Psoas muscle (tissue), 8 donors: ENCODE measurements around the gene MAN1A1. TPM values are rescaled to one million over a fixed set of nuclear protein-coding genes. Genes with fewer than 3 reads are reported as not detected.

Experiments
- ATAC-seq, 4 donors: fragments of 200-7000 bp; cut with Tn5 transposase; one replicate each; pipeline ENCODE4 v1.9.1; 2020; ENCODE audit warnings: moderate library complexity in 3 of 4, mild to moderate bottlenecking in 2 of 4
- DNase-seq, 2 donors: peaks; one replicate each; pipeline ENCODE4 v3.0.0-alpha.2; 2020
- H3K27ac ChIP-seq: fragments of 200-600 bp; one replicate; pipeline ENCODE4 v1.8.0; 2022
- H3K27me3 ChIP-seq, 3 donors: fragments of 200-600 bp in 1 of 3; one replicate each; pipeline versions ENCODE4 v1.6.1 to v1.8.0; 2013 to 2022; ENCODE audit warnings: low read length in 2 of 3, mild to moderate bottlenecking in 2 of 3, moderate library complexity in 1 of 3; ENCODE audit not compliant: insufficient read depth in 3 of 3
- H3K36me3 ChIP-seq, 2 donors: fragments of 200-600 bp in 1 of 2; one replicate each; pipeline versions ENCODE4 v1.6.1 to v1.8.0; 2013 to 2022; ENCODE audit warnings: low read depth in 1 of 2, mild to moderate bottlenecking in 1 of 2, moderate library complexity in 1 of 2; ENCODE audit not compliant: insufficient read depth in 1 of 2
- H3K4me1 ChIP-seq: fragments of 200-600 bp; one replicate; pipeline ENCODE4 v1.8.0; 2022
- H3K4me3 ChIP-seq: fragments of 200-600 bp; one replicate; pipeline ENCODE4 v1.8.0; 2022; ENCODE audit warnings: mild to moderate bottlenecking
- H3K9me3 ChIP-seq: fragments of 200-600 bp; one replicate; pipeline ENCODE4 v1.8.0; 2022
- WGBS, 3 donors: extraction: QIAGEN DNeasy Blood & Tissue Kit; methylation state at CpG; one replicate each; pipeline versions ENCODE4 v1.1.6 to v1.1.7; 2013; 5-methylcytosine and 5-hydroxymethylcytosine counted together
- intact Hi-C, 2 donors: fragments of 100-400 bp; cut with DNase I; formaldehyde crosslinking; loops; one replicate each; pipeline versions ENCODE4 v1.11.0 to v1.14.2; 2022
- polyA plus RNA-seq, 3 donors: library from polyadenylated mRNA; stranded (reverse); fragments of 200-250 nt; gene quantifications; one replicate each; pipeline ENCODE4 v1.2.3, GENCODE V29; 2013
- total RNA-seq, 4 donors: library from RNA; stranded (reverse); fragmentation: NEBNext Ultra II Directional in 2 of 4; extraction: Animal tissue kit (Norgen Biotek cat#: 25700) in 2 of 4; gene quantifications; one replicate each; pipeline versions ENCODE4 v1.2.1 to v1.2.4, GENCODE V29; 2021 to 2023
- TF ChIP-seq, protein P1 (sequence below): fragments of 200-600 bp; IDR thresholded peaks from one replicate; pipeline ENCODE4 v1.8.0; 2022; ENCODE audit warnings: antibody characterized with exemption
- donor health status: healthy with polysubstance abuse.
- donor health status: DM: no; HTN: no; CAD: no; lungs with moderate emphysema.
- donor health status: Bipolar disorder and iron deficiency.
- donor health status: healthy.
- donor health status: DM: yes; HTN: yes; CAD: no.
- donor health status: DM: no; HTN: no; CAD: no.
- donor health status: DM: no; HTN: no; CAD: no.
- donor health status: DM: yes; HTN: yes; CAD: no.

Gene MAN1A1
- total and polyA plus RNA-seq, 7 donors: 3.7 to 14.6 (median 6.2) TPM

DNA sequence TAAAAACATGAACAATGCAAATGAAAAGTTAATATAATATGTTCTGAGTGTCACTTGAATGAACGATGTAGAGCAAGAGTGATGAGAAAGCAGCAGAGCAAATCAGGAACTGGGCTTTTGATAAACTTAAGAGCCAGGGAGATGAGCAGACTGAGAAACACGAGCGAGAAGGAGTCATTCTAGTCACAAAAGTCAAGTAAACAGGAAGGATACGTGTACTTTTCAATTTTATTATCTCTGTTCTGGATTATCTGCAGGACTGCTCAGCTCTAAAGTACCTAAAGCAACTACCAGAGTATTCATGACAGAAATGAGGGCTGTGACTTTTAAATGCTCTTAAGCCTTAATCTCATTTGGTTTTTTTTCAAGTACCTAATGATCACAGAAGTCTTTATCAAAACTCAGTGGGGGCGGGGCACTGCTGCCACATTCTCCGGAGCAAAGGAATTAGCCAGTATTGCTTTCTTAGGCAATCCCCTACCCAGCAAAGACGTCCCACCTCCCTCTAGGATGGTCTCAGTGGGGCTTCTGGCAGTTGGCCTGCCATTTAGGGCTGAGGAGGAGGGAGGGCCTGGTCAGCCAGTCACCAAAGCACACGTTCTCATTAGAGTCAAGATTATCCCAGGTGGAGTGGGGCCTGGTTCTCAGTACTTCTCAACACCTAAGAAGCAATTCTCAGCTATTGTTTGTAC, 8.6 kb downstream of the MAN1A1 start:
- no peaks in the 10 kb centered on the region for H3K9me3 ChIP-seq
- no peak overlapping the region for H3K4me3 ChIP-seq
- TF ChIP-seq, protein P1, sequence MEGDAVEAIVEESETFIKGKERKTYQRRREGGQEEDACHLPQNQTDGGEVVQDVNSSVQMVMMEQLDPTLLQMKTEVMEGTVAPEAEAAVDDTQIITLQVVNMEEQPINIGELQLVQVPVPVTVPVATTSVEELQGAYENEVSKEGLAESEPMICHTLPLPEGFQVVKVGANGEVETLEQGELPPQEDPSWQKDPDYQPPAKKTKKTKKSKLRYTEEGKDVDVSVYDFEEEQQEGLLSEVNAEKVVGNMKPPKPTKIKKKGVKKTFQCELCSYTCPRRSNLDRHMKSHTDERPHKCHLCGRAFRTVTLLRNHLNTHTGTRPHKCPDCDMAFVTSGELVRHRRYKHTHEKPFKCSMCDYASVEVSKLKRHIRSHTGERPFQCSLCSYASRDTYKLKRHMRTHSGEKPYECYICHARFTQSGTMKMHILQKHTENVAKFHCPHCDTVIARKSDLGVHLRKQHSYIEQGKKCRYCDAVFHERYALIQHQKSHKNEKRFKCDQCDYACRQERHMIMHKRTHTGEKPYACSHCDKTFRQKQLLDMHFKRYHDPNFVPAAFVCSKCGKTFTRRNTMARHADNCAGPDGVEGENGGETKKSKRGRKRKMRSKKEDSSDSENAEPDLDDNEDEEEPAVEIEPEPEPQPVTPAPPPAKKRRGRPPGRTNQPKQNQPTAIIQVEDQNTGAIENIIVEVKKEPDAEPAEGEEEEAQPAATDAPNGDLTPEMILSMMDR: no peak
- no peak for DNase-seq
- H3K27me3 ChIP-seq: peaks cover 0 to 3% (median 0%) of the 10 kb centered on the region in 3 donors
- 69 to 72% (median 70%) methylated on average over 8 of the region's 8 CpGs for WGBS, 3 donors
- H3K27ac ChIP-seq: no peak overlapping the region
- intact Hi-C loops: no loop called here
- no peaks in the 10 kb centered on the region for H3K36me3 ChIP-seq
- no peak for ATAC-seq
- no peaks in the 10 kb centered on the region for H3K4me1 ChIP-seq

DNA sequence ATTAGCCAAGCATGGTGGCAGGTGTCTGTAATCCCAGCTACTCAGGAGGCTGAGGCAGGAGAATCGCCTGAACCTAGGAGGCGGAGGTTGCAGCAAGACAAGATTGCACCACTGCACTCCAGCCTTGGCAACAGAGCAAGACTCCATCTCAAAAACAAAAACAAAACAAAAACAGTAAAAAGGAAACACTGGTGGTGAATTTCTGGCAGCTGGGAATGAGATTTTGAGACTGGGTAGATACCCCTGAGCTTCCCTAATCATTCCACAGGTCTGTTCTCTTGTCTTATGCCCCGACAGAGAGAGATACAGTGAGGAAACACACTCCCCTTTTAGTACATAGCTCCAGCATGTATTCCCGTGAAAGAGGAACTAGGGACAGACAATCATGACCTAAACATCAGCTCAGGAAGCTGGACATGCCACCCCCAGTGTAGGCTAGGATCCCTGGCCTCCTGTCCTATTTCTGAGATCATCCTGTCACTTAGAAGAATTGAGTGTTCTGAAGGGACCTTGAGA, 9.6 kb downstream of the MAN1A1 start:
- no peaks in the 10 kb centered on the region for H3K4me1 ChIP-seq
- H3K36me3 ChIP-seq: no peaks in the 10 kb centered on the region
- no peak for ATAC-seq
- intact Hi-C loops: no loop called here
- DNase-seq: no peak
- H3K27ac ChIP-seq: no peak overlapping the region
- TF ChIP-seq, protein P1: no peak
- 66 to 78% (median 70%) methylated on average over 4 of the region's 4 CpGs for WGBS, 3 donors
- H3K9me3 ChIP-seq: no peaks in the 10 kb centered on the region
- no peak overlapping the region for H3K4me3 ChIP-seq
- peaks cover 0 to 3% (median 0%) of the 10 kb centered on the region in 3 donors for H3K27me3 ChIP-seq

DNA sequence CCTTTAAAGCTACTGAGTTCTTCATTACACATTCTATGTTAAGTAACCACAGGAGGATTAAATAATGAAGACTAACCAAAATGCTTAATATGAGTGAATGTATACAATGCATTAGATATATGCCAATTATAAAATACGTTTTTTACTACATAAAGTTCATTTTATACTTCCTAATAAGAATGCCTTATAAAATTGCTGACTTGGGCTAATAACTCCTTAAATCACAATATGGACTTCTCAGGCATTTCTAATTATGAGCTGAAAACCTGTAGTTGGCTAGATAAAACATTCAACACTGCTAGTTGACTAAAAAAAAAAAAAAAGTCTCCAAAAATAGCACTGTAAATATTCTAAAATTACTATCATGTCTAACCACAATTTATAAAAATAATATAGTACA, 11.8 kb downstream of the MAN1A1 start:
- TF ChIP-seq, protein P1: no peak
- no peaks in the 10 kb centered on the region for H3K9me3 ChIP-seq
- no peaks in the 10 kb centered on the region for H3K36me3 ChIP-seq
- no peak for ATAC-seq
- WGBS, 3 donors: 89 to 90% (median 90%) methylated on average over 1 of the region's 1 CpG
- no peaks in the 10 kb centered on the region for H3K27me3 ChIP-seq
- H3K4me3 ChIP-seq: no peak overlapping the region
- no peak overlapping the region for H3K27ac ChIP-seq
- intact Hi-C loops: no loop called here
- H3K4me1 ChIP-seq: no peaks in the 10 kb centered on the region
- no peak for DNase-seq

DNA sequence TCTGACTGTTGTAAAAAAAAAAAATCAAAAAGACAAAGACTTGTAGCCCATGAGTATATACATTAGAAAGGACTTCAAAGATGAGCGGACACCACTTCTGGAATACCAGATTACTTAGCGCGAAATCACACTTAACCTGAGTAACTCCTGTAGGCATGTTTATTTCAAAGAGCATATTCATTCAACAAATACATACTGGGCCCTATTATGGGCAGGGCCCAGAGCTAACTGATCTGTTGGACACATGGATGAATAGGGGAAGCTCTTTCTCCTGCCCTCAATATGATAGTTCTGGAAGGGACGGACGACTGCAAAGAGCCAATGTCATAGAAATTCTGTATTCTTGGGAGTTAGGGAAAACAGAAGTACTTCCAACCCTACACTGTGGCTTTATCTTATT, 12.3 kb downstream of the MAN1A1 start:
- intact Hi-C loops: no loop called here
- Histone ChIP-seq H3K36me3 (no peaks in the 10 kb centered on the region), H3K4me3 (no peak overlapping the region), H3K4me1 (no peaks in the 10 kb centered on the region), H3K27me3 (no peaks in the 10 kb centered on the region), H3K9me3 (no peaks in the 10 kb centered on the region), H3K27ac (no peak overlapping the region)
- TF ChIP-seq, protein P1: no peak
- DNase-seq (no peak), ATAC-seq (no peak)
- WGBS, 3 donors: 93 to 96% (median 95%) methylated on average over 5 of the region's 5 CpGs
